ENCODE data around the gene DUSP7.
A peak's percentile ranks its signal among the peaks of the same experiment; 100 is the strongest.

Gene DUSP7

DNA sequence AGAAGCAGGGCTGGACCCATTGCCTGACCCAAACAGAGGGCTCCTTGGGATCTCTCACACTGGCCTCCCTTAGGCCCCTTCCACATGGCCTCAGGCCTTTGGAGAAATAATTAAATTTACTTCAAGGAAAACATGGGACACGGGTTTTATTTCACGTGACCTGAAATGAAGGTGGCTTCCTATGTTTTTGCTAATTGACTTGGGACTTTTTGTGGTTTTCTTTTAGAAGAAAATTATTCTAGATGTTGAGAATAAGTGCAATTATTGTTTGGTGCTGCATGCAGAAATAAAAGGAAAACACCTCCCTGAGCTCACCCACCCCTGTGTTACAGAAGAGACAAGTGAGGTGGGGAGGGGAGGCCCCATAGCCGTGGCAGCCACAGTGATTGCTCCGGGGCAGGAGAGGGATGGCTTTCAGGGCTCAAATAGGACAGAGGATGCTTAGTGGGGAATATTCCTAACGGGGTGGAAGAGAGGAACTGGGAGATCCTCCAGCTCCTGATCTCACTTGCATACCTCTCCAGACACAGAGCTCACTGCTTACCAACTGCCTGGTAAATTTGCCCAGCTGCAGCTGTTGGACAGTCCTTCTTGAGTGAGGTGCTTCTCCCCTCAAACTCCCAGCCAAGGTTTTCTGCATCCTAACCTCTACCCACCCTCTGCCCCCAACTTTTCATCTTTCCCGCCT, 31.5 kb downstream of the DUSP7 start:
- DNase-seq, result no peak

- no peak for DNase-seq
These were observed 32.3 kb downstream of the DUSP7 start for GRCh38 chr3:52023860-52024764.

- no peak for DNase-seq
These were observed 33.1 kb downstream of the DUSP7 start for GRCh38 chr3:52023101-52023770.

GRCh38 chr3:52022323-52023100, 33.9 kb downstream of the DUSP7 start:
- DNase-seq, result no peak

- no peak for DNase-seq
These were observed 34.7 kb downstream of the DUSP7 start for GRCh38 chr3:52021489-52022268.

DNA sequence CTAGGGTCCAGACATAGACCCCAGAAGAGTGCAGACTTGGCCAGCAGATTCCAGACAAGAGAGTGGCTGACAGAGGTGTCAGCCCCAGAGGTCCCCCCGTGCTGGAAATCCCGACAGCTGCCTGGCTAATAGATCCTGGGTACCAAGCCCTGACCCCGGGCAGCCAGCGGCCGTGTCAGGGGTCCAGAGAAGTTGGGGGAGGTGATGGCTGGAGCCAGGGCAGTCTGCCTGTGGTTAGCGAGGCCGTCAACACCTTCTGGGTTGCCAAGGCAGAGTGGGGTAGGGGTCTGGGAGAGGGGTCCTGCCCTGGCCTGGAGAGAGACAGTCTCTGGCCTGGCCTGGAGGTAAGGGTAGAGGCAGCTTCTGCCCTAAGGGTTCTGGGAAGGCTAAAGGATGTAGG, 35.6 kb downstream of the DUSP7 start:
- DNase-seq, result no peak

- no peak for DNase-seq
These were observed 36.9 kb downstream of the DUSP7 start for GRCh38 chr3:52019352-52020080.

GRCh38 chr3:52018319-52019000, 37.9 kb downstream of the DUSP7 start:
- DNase-seq, result no peak

DNA sequence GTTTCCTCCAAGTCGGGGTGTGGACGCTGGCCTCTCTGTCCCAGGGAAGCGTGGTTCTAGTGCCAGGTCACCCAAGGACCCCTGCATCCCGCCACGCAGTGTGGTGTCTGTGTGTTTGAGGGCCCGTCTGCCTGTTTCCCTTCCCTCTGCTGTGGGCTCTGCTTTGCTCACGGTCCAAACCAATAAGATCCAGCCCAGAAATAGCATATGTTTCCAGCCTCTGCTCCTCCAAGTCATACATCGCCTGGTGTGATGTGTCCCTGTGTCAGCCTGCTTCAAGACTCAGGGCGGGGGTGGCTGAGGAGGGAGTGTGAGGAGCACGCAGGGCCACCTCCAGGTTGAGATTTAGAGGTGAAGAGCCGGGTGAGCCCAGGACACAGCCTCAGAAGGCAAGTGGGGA, 38.8 kb downstream of the DUSP7 start:
- no peak for DNase-seq

DNA sequence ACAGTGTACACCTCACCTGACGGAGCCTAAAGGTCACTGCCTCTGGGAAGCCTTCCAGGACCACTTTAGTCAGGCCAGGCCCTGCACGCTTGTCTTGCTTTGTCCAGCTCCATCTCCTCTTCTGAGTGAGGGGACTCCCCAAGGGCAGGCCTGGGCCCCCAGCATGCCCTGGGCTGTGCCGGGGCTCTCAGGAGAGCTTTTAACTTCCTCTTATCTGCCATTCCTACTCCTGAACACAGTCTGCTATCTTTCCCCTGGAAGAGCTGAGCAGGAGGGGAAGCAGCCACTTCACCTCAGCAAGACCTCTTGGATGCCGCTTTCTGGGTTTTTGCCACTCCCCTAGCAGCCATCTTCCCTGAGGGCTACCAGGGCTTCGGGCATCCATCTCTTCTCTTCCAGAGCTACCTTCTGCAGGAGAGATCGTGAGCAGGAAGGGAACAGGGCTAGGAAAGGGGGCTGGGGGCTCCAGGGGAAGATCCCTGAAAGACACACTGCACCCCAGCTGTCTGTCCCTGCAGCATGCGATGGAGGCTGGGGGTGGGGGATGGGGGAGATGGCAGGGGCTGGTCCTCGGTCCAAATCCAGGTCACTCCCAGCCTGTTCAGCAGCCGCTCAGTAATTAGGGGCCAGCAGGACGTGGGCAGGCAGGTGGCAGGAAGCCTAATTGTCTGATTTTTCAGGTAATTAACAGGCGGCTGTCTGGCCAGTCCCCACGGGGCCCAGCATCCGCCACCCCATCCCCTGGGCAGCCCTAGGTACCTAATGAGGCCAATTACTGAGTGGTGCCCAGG, 40.7 kb downstream of the DUSP7 start:
- peak; percentile 25 for DNase-seq

DNA sequence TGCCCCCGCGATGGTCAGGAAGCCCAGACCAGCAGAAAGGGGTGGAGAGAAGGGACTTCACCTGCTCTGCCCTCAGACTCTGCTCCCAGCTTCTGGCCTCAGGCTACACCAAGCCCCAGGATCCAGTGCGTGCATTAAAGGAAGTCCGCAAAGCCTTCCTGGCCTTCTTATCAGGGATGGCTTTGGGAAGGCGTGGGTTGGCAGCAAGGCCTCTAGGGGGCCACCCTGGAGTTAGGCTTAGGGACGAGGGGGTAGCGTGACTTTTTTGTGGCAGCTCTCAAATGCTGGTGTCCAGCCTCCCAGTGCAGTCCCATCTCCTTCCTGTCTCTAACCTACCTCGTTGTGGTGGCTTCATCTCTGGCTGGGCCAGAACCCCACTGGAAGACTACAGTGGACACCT, 41.8 kb downstream of the DUSP7 start:
- DNase-seq, result no peak

GRCh38 chr3:52013802-52014598, 42.4 kb downstream of the DUSP7 start:
- DNase-seq, result no peak

DNA sequence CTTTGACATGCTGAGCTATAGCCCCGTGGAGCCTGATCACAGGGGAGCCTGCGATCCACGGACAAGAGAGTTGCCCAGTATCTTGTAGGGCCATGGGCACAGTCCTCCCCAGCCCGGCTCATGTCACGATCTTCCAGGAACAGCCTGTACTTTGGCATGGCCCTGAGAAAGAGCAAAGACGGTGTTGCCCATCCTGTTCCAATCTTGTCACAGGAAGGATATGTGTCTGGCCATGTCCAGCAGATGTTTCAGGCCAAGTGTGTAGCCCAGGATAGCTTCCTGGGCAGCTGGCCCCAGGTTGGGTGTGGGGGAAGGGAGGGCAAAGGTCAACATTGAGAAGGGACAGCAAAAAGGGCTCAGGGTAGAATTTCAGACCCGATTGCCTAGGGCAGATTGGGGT, 43.7 kb downstream of the DUSP7 start:
- DNase-seq, result no peak

- DNase-seq, result no peak
These were observed 45.9 kb downstream of the DUSP7 start for GRCh38 chr3:52010431-52010830.

- no peak for DNase-seq
These were observed 49.1 kb downstream of the DUSP7 start for GRCh38 chr3:52007291-52007690.

- no peak for DNase-seq
These were observed 49.6 kb downstream of the DUSP7 start for GRCh38 chr3:52006820-52007133.

DNA sequence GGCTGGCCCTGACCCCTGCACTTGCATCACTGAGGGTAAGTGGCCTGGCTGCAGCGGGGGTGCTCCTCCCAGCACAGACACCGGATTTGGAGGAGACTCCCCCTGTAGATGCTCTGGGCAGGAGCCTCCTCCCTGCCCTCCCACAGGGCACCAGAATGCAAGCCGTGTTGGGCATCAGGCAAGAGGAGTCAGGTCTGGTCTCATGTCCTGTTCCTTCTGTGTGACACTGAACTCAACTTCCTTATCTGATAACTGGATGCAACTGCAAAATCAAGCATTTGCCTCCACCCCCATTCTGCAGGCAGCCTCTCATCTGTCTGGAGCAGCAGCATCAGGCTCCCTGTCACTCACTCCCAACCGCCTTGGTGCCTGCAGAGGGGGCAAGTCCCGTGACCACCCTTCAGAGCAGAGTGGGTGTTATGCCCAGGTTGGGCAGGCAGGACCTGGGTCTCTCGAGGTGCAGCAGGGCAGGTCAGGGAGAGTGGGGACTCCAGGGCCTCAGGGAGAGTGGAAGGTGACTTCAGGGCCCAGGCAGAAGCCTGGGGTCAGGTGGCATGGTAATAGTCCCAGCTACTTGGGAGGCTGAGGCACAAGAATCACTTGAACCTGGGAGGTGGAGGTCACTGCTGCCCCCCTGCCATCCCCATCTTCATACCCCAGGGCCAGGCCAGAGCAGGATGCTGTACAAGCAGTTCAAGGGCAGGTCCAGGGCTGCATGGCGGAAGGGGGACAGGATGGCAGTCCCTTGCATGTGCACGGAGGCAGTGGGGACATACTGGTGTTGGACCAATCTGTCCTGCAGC, 50.2 kb downstream of the DUSP7 start:
- DNase-seq, result no peak

DNA sequence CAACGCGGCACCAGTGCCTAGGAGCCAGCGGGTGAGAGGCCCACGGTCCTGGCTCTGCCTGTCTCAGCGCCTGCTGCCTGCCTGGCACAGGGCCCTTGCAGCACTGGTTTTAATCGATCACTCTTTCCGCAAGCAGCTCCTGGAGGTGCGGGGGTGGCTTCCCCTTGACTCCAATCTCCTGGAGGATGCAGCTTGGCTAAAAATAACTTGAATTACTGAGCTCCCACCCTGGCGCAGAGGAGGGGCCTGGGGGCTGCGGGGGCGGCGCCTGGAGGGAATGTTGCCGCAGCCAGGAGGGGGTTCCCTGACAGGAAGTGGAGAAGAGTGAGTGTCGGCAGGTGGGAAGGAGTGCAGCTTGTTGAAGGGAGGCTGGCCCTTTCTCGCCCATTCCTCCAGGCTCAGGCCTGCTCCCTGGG, 50.8 kb downstream of the DUSP7 start:
- DNase-seq, result peak; percentile 46

Data from NCI-H1417 treated with DMSO at 0.1 percent for 48 hours (cell line).